CD4-positive, alpha-beta T cell treated with Interleukin-17A for 1 hour (primary cell): ENCODE results near the gene CSNK1G2.

Experiments used
- DNase-seq: peaks from one replicate; pipeline ENCODE4 v3.0.0-alpha.2; 2020

CSNK1G2 gene

GRCh38 chr19:1941146-1942077, at the start of gene CSNK1G2:
CSNK1G2 (plus strand) TSS chr19:1941172; CDS start chr19:1969773, 28,601 bp downstream.
- no peak for DNase-seq

GRCh38 chr19:1893791-1894190, 47.2 kb upstream of the CSNK1G2 start:
- no peak for DNase-seq

- DNase-seq: no peak
These were observed 44.5 kb upstream of the CSNK1G2 start for GRCh38 chr19:1896508-1896907.

- DNase-seq: peak; percentile 34
These were observed 39.0 kb upstream of the CSNK1G2 start for GRCh38 chr19:1901940-1902404.

GRCh38 chr19:1902923-1903322, 38.0 kb upstream of the CSNK1G2 start:
- DNase-seq: no peak

- no peak for DNase-seq
These were observed 36.2 kb upstream of the CSNK1G2 start for GRCh38 chr19:1904860-1905109.

- DNase-seq: peak; percentile 99
These were observed 35.7 kb upstream of the CSNK1G2 start, which contains the start of the genes ADAT3 and SCAMP4 for GRCh38 chr19:1905110-1905862. ADAT3 (plus strand) TSS chr19:1905399; CDS start chr19:1912048, 6,649 bp downstream. SCAMP4 (plus strand) TSS chr19:1905399; CDS start chr19:1915020, 9,621 bp downstream.

- DNase-seq: no peak
These were observed 35.1 kb upstream of the CSNK1G2 start for GRCh38 chr19:1905863-1906375.

GRCh38 chr19:1906985-1907562, 33.9 kb upstream of the CSNK1G2 start:
- no peak for DNase-seq

- DNase-seq: no peak
These were observed 33.2 kb upstream of the CSNK1G2 start for GRCh38 chr19:1907563-1908363.

- no peak for DNase-seq
These were observed 32.7 kb upstream of the CSNK1G2 start for GRCh38 chr19:1908364-1908678.

GRCh38 chr19:1909761-1910080, 31.3 kb upstream of the CSNK1G2 start:
- DNase-seq: no peak

- no peak for DNase-seq
These were observed 30.8 kb upstream of the CSNK1G2 start for GRCh38 chr19:1910177-1910576.

GRCh38 chr19:1911098-1911497, 29.9 kb upstream of the CSNK1G2 start:
- no peak for DNase-seq

GRCh38 chr19:1911995-1912394, 29.0 kb upstream of the CSNK1G2 start:
- DNase-seq: no peak

- no peak for DNase-seq
These were observed 28.0 kb upstream of the CSNK1G2 start for GRCh38 chr19:1912760-1913505.

- DNase-seq: no peak
These were observed 27.0 kb upstream of the CSNK1G2 start for GRCh38 chr19:1913781-1914577.

- DNase-seq: no peak
These were observed 26.1 kb upstream of the CSNK1G2 start for GRCh38 chr19:1914826-1915341.

GRCh38 chr19:1917146-1917545, 23.8 kb upstream of the CSNK1G2 start:
- no peak for DNase-seq

- DNase-seq: no peak
These were observed 23.0 kb upstream of the CSNK1G2 start for GRCh38 chr19:1917926-1918325.

GRCh38 chr19:1918975-1919374, 22.0 kb upstream of the CSNK1G2 start:
- no peak for DNase-seq
